GM12801 (cell line): ENCODE measurements around the gene SLC25A4.

Experiments
- CTCF ChIP-seq: IDR thresholded peaks from one replicate; pipeline ENCODE4 v1.5.1; 2011; ENCODE audit warnings: control low read depth; ENCODE audit not compliant: insufficient read length; ENCODE audit errors: extremely low read depth

SLC25A4 gene

GRCh38 chr4:185142912-185143600 is at the start of gene SLC25A4:
TSS of gene SLC25A4 (plus strand) at chr4:185143266. CDS start at chr4:185143373, 107 bp downstream.
- no peak for TF ChIP-seq CTCF

GRCh38 chr4:185093603-185094002 is 49.5 kb upstream of the SLC25A4 start:
- TF ChIP-seq CTCF = no peak

GRCh38 chr4:185096032-185096653 is 46.9 kb upstream of the SLC25A4 start:
- no peak for TF ChIP-seq CTCF

- no peak for TF ChIP-seq CTCF
Measured at GRCh38 chr4:185098474-185098873, 44.6 kb upstream of the SLC25A4 start.

- no peak for TF ChIP-seq CTCF
Measured at GRCh38 chr4:185099024-185099682, 43.9 kb upstream of the SLC25A4 start.

- TF ChIP-seq CTCF = no peak
Measured at GRCh38 chr4:185099940-185100339, 43.1 kb upstream of the SLC25A4 start.

GRCh38 chr4:185100423-185100822 is 42.6 kb upstream of the SLC25A4 start:
- no peak for TF ChIP-seq CTCF
